ENCODE measurements around the gene SNX25. TPM values are rescaled to one million over a fixed set of nuclear protein-coding genes. Genes with fewer than 3 reads are reported as not detected.

The SNX25 gene
- total and polyA plus RNA-seq, 10 of the 15 experiments (the other 5 are each of a cell fraction or from before 2014, with no cell fraction given), result 11.2 to 117 (median 62.8) TPM

- H3K4me1 ChIP-seq (ENCODE audit: control insufficient read depth, insufficient read depth, low read length), result peaks cover 17% of the 10 kb centered on the region
- H3K9ac ChIP-seq (ENCODE audit: control insufficient read depth, insufficient read depth, low read length), result no peak overlapping the region
- WGBS (ENCODE audit: insufficient coverage, insufficient replicate concordance, low lambda C conversion rate, missing lambda C conversion rate), result 81% methylated on average over 9 of the region's 9 CpGs
- H2AFZ ChIP-seq (ENCODE audit: control insufficient read depth, low read depth, low read length), result no peak overlapping the region
- ChIA-PET CTCF (interaction anchor here (0.9 to 4.3 kb wide), 2 partner anchors 10 to 11 kb away, joined by 3 to 21 read pairs; no protein-coding TSS in a partner anchor), SMC1A (ENCODE audit: uncharacterized antibody, unreplicated experiment) (interaction anchor here (1.5 kb wide), 1 partner anchor 13 kb away, joined by 3 read pairs; no protein-coding TSS in a partner anchor), POLR2A (no interaction called here), RAD21 (ENCODE audit: unreplicated experiment) (interaction anchor here (1.0 to 1.8 kb wide), 2 partner anchors 111 to 148 kb away, joined by 3 read pairs; no protein-coding TSS in a partner anchor)
- DNase-seq (ENCODE audit: low read depth, low spot score) (no peak), ATAC-seq (no peak), FAIRE-seq (no peak)
- no peak overlapping the region for H3K4me3 ChIP-seq
- no peaks in the 10 kb centered on the region for H4K20me1 ChIP-seq (ENCODE audit: control insufficient read depth, insufficient read depth)
- H3K27me3 ChIP-seq (replicated peaks in 1 of 2; ENCODE audit: control insufficient read depth in 2 of 2, insufficient read depth in 2 of 2, low read length in 1 of 2), result no peaks in the 10 kb centered on the region
- intact Hi-C loops (cut with micrococcal nuclease; ENCODE audit: unreplicated experiment) (no loop called here), in situ Hi-C loops (cut with MboI) (no loop called here)
- no peak overlapping the region for H3K27ac ChIP-seq (ENCODE audit: control insufficient read depth, insufficient read depth)
- TF ChIP-seq EGR1 (IDR thresholded peaks at IDR 0.05; ENCODE audit: borderline replicate concordance in 1 of 2, low read depth in 2 of 2, low read length in 2 of 2) (no peak), KLF5 (IDR thresholded peaks at IDR 0.05; ENCODE audit: partially characterized antibody) (no peak), PAX5 (IDR thresholded peaks at IDR 0.05; ENCODE audit: borderline replicate concordance, low read depth, low read length) (no peak), POLR2AphosphoS5 (IDR thresholded peaks at IDR 0.05; ENCODE audit: low read length) (no peak), ZSCAN29 (IDR thresholded peaks at IDR 0.05) (no peak), PAX8 (IDR thresholded peaks at IDR 0.05) (no peak), NBN (IDR thresholded peaks at IDR 0.05) (no peak), SREBF1 (IDR thresholded peaks at IDR 0.05; ENCODE audit: low read length) (no peak), MTA2 (IDR thresholded peaks at IDR 0.05; ENCODE audit: low read depth) (no peak), ZZZ3 (IDR thresholded peaks at IDR 0.05; ENCODE audit: control insufficient read depth, insufficient read length, low read depth) (no peak), SMARCA5 (IDR thresholded peaks at IDR 0.05) (no peak), CHD2 (IDR thresholded peaks at IDR 0.05; ENCODE audit: borderline replicate concordance, low read depth, low read length) (no peak)
- TF ChIP-seq, protein P1, sequence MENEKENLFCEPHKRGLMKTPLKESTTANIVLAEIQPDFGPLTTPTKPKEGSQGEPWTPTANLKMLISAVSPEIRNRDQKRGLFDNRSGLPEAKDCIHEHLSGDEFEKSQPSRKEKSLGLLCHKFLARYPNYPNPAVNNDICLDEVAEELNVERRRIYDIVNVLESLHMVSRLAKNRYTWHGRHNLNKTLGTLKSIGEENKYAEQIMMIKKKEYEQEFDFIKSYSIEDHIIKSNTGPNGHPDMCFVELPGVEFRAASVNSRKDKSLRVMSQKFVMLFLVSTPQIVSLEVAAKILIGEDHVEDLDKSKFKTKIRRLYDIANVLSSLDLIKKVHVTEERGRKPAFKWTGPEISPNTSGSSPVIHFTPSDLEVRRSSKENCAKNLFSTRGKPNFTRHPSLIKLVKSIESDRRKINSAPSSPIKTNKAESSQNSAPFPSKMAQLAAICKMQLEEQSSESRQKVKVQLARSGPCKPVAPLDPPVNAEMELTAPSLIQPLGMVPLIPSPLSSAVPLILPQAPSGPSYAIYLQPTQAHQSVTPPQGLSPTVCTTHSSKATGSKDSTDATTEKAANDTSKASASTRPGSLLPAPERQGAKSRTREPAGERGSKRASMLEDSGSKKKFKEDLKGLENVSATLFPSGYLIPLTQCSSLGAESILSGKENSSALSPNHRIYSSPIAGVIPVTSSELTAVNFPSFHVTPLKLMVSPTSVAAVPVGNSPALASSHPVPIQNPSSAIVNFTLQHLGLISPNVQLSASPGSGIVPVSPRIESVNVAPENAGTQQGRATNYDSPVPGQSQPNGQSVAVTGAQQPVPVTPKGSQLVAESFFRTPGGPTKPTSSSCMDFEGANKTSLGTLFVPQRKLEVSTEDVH (IDR thresholded peaks at IDR 0.05; ENCODE audit: low read depth, partially characterized antibody), result no peak
- TF ChIP-seq, protein P2, sequence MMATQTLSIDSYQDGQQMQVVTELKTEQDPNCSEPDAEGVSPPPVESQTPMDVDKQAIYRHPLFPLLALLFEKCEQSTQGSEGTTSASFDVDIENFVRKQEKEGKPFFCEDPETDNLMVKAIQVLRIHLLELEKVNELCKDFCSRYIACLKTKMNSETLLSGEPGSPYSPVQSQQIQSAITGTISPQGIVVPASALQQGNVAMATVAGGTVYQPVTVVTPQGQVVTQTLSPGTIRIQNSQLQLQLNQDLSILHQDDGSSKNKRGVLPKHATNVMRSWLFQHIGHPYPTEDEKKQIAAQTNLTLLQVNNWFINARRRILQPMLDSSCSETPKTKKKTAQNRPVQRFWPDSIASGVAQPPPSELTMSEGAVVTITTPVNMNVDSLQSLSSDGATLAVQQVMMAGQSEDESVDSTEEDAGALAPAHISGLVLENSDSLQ (IDR thresholded peaks at IDR 0.05), result no peak
- no TSS peak for BruUV-seq (replicated peaks)
- peaks cover 42% of the 10 kb centered on the region for H3K79me2 ChIP-seq (ENCODE audit: control insufficient read depth, insufficient read depth, low read length)
- no peaks in the 10 kb centered on the region for H3K9me3 ChIP-seq (replicated peaks; ENCODE audit: control insufficient read depth, insufficient read depth, low read length)
- H3K36me3 ChIP-seq (ENCODE audit: control insufficient read depth in 2 of 2, insufficient read depth in 2 of 2, low read length in 1 of 2), result peaks cover 0 to 6% of the 10 kb centered on the region in 2 experiments; a peak in 1 of 4 replicates
- no peak overlapping the region for H3K4me2 ChIP-seq (ENCODE audit: control insufficient read depth, insufficient read depth)
Measured at GRCh38 chr4:185194924-185195888, 14.2 kb upstream of the SNX25 start.
